ENCODE data around the gene TCF25.
A peak's percentile ranks its signal among the peaks of the same experiment; 100 is the strongest.

The TCF25 gene

DNA sequence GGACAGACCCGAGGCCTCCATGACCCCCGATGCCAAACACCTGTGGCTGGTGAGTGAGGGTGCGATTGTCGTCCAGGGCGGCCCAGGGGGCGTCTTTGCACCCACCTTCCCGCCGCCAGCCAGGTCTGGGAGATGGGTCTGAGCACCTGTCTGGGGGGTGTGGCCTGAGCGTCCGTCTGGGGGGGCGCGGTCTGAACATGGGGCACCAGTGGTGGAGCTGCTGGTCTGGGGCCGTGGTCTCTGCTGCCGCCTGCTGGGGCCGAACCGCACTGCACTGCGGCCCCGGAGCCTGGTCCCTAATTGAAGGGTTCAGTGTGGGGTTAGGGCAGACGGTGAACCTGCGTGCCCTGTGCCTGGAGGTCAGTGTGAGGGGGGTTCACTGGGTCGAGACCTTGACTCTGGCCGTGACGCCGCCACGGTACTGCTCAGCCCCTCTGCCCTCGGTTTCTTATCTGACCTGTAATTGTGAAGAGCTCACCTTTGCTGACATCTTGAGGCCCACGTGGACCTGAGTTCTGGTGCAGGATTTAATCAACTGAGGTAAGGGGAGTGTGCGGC is 12.6 kb upstream of the TCF25 start:
- TF ChIP-seq, protein P1, sequence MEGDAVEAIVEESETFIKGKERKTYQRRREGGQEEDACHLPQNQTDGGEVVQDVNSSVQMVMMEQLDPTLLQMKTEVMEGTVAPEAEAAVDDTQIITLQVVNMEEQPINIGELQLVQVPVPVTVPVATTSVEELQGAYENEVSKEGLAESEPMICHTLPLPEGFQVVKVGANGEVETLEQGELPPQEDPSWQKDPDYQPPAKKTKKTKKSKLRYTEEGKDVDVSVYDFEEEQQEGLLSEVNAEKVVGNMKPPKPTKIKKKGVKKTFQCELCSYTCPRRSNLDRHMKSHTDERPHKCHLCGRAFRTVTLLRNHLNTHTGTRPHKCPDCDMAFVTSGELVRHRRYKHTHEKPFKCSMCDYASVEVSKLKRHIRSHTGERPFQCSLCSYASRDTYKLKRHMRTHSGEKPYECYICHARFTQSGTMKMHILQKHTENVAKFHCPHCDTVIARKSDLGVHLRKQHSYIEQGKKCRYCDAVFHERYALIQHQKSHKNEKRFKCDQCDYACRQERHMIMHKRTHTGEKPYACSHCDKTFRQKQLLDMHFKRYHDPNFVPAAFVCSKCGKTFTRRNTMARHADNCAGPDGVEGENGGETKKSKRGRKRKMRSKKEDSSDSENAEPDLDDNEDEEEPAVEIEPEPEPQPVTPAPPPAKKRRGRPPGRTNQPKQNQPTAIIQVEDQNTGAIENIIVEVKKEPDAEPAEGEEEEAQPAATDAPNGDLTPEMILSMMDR (IDR thresholded peaks at IDR 0.05; ENCODE audit: low read depth, low read length, missing control alignments) = peak; percentile 98
- no peak overlapping the region for H3K4me3 ChIP-seq (replicated peaks; ENCODE audit: low read depth, low read length)
- no peak for DNase-seq (ENCODE audit: extremely low read depth, low read depth)

DNA sequence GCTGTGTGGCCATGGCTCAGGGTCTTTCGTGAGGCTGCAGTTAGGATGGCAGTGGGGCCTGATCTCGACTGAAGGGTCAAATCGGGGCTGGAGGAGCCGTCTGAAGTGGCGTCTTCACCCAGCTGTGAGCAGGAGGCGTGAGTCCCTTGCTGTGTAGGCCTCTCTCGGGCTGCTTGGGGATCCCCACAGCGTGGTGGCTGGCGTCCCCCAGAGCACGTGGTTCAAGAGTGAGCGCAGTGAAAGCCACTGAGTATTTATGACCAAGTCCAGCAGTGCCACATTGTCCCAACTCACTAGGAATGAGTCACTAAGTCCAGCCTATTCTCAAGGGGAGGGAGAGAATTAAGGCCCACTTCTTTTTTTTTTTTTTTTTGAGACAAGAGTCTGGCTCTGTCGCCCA is 11.7 kb upstream of the TCF25 start:
- TF ChIP-seq, protein P1 (IDR thresholded peaks at IDR 0.05; ENCODE audit: low read depth, low read length, missing control alignments) = no peak
- DNase-seq (ENCODE audit: extremely low read depth, low read depth) = no peak
- no peak overlapping the region for H3K4me3 ChIP-seq (replicated peaks; ENCODE audit: low read depth, low read length)

DNA sequence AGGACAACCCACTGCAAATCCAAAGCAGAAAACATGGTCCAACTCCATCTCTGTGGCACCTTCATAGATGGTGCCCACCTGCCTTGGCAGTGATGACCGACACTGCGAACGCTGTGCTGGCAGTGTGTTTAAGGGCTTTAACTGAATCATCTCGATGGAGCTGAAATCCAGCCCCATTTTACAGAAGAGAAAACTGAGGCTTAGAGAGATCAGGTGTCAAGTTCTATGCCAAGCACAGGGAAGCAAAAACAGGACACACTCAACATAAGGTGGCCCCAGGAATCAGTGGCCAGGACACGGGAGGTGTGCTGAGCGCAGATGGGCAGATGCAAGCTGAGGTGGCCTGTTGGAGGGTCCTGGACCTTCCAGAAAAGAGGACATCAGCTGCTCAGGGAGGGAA is 10.7 kb upstream of the TCF25 start:
- TF ChIP-seq, protein P1 (IDR thresholded peaks at IDR 0.05; ENCODE audit: low read depth, low read length, missing control alignments) = no peak
- H3K4me3 ChIP-seq (replicated peaks; ENCODE audit: low read depth, low read length) = no peak overlapping the region

DNA sequence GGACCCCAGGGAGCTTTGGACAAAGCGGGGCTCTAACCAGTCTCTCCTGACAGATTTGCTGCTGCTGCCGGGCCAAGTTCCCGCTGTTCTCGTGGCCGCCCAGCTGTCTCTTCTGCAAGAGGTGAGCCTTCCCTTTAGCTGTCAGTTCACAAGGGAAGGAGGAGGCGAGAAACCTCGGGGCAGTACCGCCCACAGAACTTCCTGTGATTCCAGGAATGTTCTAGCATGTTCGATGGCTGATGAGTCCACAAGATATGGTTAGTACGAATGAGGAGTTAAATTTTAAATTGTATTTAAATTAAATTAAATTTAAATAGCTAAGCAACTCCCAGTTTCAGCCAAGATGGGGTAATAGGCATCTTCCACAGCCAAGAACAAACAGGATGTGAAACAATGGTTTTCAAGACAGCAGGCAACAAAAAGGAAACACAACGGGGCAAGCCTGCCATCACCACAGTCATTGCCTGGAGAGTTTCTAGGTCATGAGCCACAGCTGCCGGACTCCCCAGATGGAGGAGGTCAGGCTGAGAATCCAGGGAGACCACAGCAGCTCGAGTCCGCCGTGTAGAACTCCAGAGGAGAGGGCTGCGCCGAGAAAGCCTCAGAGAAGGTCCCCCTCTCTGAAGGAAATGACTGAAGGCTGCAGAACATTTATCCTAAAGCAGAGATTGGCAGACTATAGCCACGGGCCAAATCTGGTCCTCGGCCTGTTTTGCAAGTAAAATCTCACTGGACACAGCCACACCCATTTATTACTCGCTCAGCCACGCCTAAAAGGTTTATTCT is 9.5 kb upstream of the TCF25 start:
- TF ChIP-seq, protein P1 (IDR thresholded peaks at IDR 0.05; ENCODE audit: low read depth, low read length, missing control alignments) = no peak
- no peak for DNase-seq (ENCODE audit: extremely low read depth, low read depth)
- no peak overlapping the region for H3K4me3 ChIP-seq (replicated peaks; ENCODE audit: low read depth, low read length)

More for the DNA sequence above, 10.7 kb upstream of the TCF25 start:
- no peak for DNase-seq (ENCODE audit: extremely low read depth, low read depth)

DNA sequence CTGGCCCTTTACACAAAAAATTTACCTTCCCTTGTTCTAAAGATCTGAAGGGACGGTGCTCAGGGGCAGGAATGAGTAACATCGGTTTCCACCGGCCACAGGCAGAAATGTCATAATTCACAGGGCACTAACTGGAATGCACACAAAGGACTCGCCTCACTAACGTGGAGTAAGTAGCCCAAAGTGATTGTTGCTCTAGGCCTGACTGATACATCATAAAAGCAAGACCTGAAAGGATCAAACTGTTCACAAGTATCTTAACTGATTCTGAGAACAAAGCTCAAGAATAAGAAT is 8.9 kb upstream of the TCF25 start:
- TF ChIP-seq, protein P1 (IDR thresholded peaks at IDR 0.05; ENCODE audit: low read depth, low read length, missing control alignments) = no peak
- no peak for DNase-seq (ENCODE audit: extremely low read depth, low read depth)
- H3K4me3 ChIP-seq (replicated peaks; ENCODE audit: low read depth, low read length) = no peak overlapping the region

DNA sequence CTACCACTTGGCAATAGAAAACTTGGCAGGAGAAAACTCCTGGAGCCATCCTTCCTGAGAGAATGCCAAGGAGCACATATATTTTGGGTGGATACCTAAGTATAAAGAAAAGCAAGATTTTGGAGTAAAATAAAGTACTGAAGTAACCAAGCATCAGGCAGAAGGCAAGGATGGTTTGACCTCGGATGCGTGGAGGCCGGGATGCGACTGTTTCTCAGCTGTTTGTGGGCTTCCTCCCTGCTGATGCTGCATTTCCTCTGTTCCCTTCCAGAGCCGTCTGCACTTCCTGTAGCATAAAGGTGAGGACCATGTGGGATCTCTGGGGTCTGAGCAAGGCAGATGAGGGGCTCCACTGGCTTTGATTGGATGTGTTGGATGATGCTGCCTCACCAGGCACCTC is 5.5 kb upstream of the TCF25 start:
- no peak overlapping the region for H3K4me3 ChIP-seq (replicated peaks; ENCODE audit: low read depth, low read length)
- TF ChIP-seq, protein P1 (IDR thresholded peaks at IDR 0.05; ENCODE audit: low read depth, low read length, missing control alignments) = no peak
- no peak for DNase-seq (ENCODE audit: extremely low read depth, low read depth)
